Measurements from ENCODE around the gene GPR157.

The GPR157 gene, protein sequence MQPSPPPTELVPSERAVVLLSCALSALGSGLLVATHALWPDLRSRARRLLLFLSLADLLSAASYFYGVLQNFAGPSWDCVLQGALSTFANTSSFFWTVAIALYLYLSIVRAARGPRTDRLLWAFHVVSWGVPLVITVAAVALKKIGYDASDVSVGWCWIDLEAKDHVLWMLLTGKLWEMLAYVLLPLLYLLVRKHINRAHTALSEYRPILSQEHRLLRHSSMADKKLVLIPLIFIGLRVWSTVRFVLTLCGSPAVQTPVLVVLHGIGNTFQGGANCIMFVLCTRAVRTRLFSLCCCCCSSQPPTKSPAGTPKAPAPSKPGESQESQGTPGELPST

DNA sequence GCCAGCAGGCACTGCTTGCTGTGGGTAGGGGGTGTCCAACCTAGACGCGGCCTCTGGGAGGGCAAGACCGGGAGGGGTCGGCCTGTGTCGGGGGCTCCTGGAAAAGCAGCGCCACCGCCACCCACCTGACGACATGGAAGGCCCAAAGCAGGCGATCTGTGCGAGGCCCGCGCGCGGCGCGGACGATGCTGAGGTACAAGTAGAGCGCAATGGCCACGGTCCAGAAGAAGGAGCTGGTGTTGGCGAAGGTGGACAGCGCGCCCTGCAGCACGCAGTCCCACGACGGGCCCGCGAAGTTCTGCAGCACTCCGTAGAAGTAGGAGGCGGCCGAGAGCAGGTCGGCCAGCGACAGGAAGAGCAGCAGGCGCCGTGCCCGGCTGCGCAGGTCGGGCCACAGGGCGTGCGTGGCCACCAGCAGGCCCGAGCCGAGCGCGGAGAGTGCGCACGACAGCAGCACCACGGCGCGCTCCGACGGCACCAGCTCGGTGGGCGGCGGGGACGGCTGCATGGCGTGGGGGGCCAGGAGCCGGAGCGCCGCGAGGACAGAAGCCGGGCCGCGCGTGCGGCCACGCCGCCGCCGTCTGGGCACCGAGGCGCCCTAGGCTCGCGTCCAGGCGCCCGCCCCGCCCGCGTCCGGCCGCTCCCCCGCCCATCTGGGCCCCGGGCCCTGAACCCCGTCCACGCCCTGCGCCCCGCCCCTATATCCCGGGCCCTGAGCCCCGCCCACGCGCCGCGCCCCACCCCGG is at the start of gene GPR157:
TSS of gene GPR157 (minus strand) at position 583 of the 746 bp plus-strand sequence. CDS start at position 508, 75 bp downstream.
- no peaks in the 10 kb centered on the region for H3K9me3 Mint-ChIP-seq

DNA sequence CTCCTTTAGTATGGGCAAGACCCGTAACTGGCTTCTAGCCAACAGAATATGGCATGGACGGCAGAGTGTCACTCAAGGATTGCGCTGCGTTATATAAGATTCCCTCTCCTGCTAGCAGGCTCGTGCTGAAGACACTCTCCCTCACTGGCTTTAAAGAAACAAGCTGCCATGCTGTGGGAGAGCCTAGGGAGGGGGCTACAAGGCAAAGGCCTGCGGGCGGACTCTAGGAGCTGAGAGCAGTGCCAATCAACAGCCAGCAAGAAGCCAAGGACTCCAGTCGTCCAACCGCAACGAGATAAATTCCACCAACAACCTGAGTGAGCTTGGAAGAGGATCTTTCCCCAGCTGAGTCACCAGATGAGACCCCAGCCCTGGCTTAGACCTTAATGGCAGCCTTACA is 45.9 kb upstream of the GPR157 start:
- H3K27ac Mint-ChIP-seq, result no peak overlapping the region
- DNase-seq (ENCODE audit: low spot score), result no peak
- H3K4me1 Mint-ChIP-seq (ENCODE audit: low read depth), result peaks cover 4% of the 10 kb centered on the region
- no peaks in the 10 kb centered on the region for H3K9me3 Mint-ChIP-seq
- H3K4me3 Mint-ChIP-seq, result no peak overlapping the region
- no peaks in the 10 kb centered on the region for H3K27me3 Mint-ChIP-seq (ENCODE audit: low read depth)
- H3K36me3 Mint-ChIP-seq (ENCODE audit: low read depth), result peaks cover 12% of the 10 kb centered on the region

More for the DNA sequence above, at the start of gene GPR157:
- Mint-ChIP-seq H3K4me1 (ENCODE audit: low read depth) (peaks cover 21% of the 10 kb centered on the region), H3K27ac (peak within 1 kb of the TSS; percentile 86), H3K27me3 (ENCODE audit: low read depth) (peaks cover 13% of the 10 kb centered on the region), H3K4me3 (peak within 1 kb of the TSS; percentile 90), H3K36me3 (ENCODE audit: low read depth) (no peaks in the 10 kb centered on the region)
- DNase-seq (ENCODE audit: low spot score), result peak; percentile 75

DNA sequence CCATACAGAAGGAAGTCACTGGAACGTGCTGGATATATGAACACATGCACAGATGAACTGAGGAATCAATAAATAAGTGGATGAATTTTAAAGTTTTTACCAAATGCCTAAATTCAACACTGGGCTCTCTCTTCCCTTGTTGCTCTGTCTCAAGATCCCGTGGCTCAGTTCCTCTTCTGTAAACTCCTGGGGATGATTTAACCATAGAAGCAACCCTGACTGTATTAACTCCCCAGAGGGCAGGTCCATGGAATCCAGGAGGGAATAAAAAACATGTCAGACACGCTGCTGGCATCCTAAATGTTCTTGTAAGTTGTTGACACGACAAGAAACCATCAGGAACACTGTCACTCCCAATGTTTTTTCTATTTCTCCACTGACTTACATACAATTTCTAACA is 45.3 kb upstream of the GPR157 start:
- Mint-ChIP-seq H3K27me3 (ENCODE audit: low read depth) (no peaks in the 10 kb centered on the region), H3K27ac (no peak overlapping the region), H3K36me3 (ENCODE audit: low read depth) (peaks cover 13% of the 10 kb centered on the region), H3K4me3 (no peak overlapping the region), H3K4me1 (ENCODE audit: low read depth) (no peaks in the 10 kb centered on the region), H3K9me3 (no peaks in the 10 kb centered on the region)
- no peak for DNase-seq (ENCODE audit: low spot score)

DNA sequence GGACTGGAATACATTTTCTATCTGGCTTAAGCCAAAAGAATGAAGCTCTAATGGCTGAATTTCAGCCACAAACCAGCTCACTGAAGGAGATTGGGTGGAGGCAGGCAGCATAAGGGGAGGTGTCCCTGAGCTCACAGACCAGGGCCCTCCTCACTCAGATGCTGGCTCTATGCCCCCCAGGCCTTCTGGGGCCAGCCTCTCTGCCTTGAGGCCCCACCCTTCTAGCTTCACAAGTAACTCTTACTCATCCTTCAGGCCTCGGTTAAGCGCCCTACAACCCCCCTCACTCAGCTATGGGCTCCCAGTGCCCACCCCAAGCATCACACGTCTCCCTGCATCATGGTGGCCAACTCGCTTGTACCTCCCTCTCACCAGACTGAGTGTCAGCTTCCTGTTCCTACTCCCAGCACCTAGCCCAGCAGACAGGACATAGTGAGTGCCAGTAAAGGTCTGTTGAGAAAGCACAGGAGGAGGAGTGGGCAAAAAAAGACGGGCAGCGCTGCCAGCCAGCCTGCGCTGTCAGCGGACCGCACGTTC is 40.8 kb upstream of the GPR157 start:
- Mint-ChIP-seq H3K4me3 (no peak overlapping the region), H3K27ac (no peak overlapping the region), H3K4me1 (ENCODE audit: low read depth) (peaks cover 4% of the 10 kb centered on the region), H3K9me3 (no peaks in the 10 kb centered on the region), H3K27me3 (ENCODE audit: low read depth) (no peaks in the 10 kb centered on the region), H3K36me3 (ENCODE audit: low read depth) (peaks cover 6% of the 10 kb centered on the region)
- DNase-seq (ENCODE audit: low spot score), result no peak

DNA sequence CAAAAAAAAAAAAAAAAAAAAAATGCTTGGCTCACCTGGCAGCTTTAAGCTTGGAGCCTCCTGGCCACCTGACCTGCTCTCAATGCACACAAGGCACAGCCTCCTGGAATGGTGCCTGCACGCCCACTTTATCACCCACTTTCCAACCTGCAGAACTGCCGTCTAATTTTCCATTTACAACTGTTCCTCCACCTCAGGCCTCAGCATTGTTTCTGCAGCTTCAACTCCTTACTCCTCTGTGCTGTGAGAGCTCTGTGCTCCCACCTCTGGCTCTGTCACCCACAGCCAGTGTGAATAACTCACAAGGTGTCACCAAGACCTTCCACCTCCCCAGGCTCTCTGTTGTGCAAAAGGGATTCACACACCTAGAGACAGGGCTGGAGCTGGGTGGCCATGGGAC is 38.7 kb upstream of the GPR157 start:
- H3K4me3 Mint-ChIP-seq, result no peak overlapping the region
- peaks cover 17% of the 10 kb centered on the region for H3K4me1 Mint-ChIP-seq (ENCODE audit: low read depth)
- H3K27me3 Mint-ChIP-seq (ENCODE audit: low read depth), result no peaks in the 10 kb centered on the region
- no peak overlapping the region for H3K27ac Mint-ChIP-seq
- H3K36me3 Mint-ChIP-seq (ENCODE audit: low read depth), result peaks cover 6% of the 10 kb centered on the region
- DNase-seq (ENCODE audit: low spot score), result no peak
- H3K9me3 Mint-ChIP-seq, result no peaks in the 10 kb centered on the region

DNA sequence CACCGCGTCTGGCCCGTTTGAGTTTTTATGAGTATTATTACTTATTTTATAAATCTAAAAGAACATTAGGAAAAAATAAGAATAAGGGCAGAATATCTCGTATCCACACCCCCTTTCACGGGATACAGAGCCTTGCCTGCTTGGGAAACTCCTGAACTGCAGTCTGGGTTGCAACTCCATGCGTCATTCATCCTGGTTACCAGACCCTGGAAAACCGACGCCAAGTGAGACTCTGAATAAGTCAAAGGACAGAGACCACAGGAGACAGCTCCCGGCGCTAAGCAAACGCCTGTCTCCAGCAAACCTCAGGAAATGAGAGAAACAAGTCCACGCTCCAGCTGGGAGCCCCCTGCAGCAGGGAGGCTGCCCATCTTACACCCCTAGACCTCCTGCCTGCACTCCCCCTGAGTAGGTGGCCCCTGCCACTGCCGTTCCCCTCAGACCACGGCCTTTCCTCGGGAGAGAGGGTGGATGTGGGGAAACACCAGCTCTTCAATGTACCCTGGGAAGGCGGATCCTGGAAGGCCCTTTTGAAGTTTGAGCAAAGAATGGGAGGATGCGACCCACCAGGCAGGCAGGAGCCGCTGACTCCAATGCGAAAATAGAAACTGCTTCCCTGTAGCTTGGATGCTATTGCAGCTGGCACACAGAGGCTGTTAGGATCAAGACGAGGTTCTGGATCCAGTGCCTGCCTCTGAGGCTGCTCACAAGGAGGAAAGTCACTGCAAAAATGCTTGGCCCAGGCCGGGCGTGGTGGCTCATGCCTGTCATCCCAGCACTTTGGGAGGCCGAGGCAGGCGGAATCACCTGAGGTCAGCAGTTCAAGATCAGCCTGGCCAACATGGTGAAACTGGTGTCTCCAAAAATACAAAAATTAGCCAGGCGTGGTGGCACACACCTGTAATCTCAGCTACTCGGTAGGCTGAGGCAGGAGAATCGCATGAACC is 37.7 kb upstream of the GPR157 start:
- Mint-ChIP-seq H3K36me3 (ENCODE audit: low read depth) (peaks cover 8% of the 10 kb centered on the region), H3K27ac (no peak overlapping the region), H3K4me1 (ENCODE audit: low read depth) (peaks cover 17% of the 10 kb centered on the region), H3K27me3 (ENCODE audit: low read depth) (no peaks in the 10 kb centered on the region), H3K9me3 (no peaks in the 10 kb centered on the region), H3K4me3 (no peak overlapping the region)
- DNase-seq (ENCODE audit: low spot score), result no peak

DNA sequence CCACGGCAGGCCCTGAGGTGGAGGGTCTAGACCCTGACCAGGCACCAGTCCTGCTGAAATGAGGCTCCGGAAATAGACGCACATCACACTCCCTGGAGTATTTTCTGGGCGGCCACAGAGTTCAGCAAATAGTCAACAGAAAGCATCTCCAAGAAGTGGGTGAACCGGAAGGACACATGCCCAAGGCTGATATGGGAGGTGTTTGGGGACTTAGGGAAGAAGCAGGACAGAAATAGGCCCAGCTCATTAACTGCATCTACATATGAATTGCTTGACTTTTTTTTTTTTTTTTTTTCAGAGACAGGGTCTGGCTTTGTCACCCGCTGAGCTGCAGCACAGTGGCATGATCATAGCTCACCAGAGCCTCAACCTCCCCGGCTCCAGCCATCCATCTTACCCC is 36.5 kb upstream of the GPR157 start:
- no peak overlapping the region for H3K27ac Mint-ChIP-seq
- H3K36me3 Mint-ChIP-seq (ENCODE audit: low read depth), result peaks cover 8% of the 10 kb centered on the region
- no peaks in the 10 kb centered on the region for H3K9me3 Mint-ChIP-seq
- peaks cover 17% of the 10 kb centered on the region for H3K4me1 Mint-ChIP-seq (ENCODE audit: low read depth)
- H3K4me3 Mint-ChIP-seq, result no peak overlapping the region
- H3K27me3 Mint-ChIP-seq (ENCODE audit: low read depth), result no peaks in the 10 kb centered on the region
- no peak for DNase-seq (ENCODE audit: low spot score)

DNA sequence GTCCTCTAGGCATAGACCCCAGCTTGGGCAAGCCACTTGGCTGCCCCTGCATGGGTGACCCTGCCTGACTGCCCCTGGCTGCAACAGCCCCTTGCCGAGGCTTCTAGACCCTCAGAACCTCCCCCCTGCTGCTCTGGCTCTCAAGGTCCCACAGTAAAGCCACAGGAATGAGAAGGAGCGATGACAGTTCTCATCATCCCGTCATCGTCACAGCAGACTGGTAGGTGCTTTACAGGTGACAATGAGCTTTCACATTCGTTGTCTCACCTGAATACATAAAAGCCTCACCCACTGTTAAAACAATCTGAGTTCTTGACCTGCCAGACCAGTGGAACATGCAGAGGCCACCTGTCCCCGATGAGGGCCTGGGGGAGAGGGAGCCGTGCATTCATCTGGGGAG is 36.0 kb upstream of the GPR157 start:
- DNase-seq (ENCODE audit: low spot score), result no peak
- no peaks in the 10 kb centered on the region for H3K9me3 Mint-ChIP-seq
- no peak overlapping the region for H3K27ac Mint-ChIP-seq
- peaks cover 17% of the 10 kb centered on the region for H3K4me1 Mint-ChIP-seq (ENCODE audit: low read depth)
- H3K27me3 Mint-ChIP-seq (ENCODE audit: low read depth), result no peaks in the 10 kb centered on the region
- H3K36me3 Mint-ChIP-seq (ENCODE audit: low read depth), result peaks cover 7% of the 10 kb centered on the region
- H3K4me3 Mint-ChIP-seq, result no peak overlapping the region

DNA sequence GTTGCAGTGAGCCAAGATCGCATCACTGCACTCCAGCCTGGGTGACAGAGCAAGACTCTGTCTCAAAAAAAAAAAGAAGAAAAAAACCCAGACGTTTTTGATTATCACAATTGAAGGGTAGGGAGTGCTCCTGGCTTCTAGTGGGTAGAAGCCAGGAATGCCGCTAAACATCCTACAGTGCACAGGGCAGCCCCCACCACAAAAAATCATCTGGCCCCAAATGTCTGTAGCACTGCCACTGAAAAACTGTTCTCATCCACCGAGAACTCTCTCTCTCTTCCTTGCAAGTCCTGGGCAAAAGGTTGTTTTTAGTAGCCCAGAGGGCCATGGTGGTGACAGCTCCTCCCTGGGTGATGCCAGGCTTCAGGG is 35.6 kb upstream of the GPR157 start:
- H3K9me3 Mint-ChIP-seq, result no peaks in the 10 kb centered on the region
- no peak overlapping the region for H3K27ac Mint-ChIP-seq
- no peaks in the 10 kb centered on the region for H3K27me3 Mint-ChIP-seq (ENCODE audit: low read depth)
- H3K36me3 Mint-ChIP-seq (ENCODE audit: low read depth), result peaks cover 5% of the 10 kb centered on the region
- no peak overlapping the region for H3K4me3 Mint-ChIP-seq
- peaks cover 17% of the 10 kb centered on the region for H3K4me1 Mint-ChIP-seq (ENCODE audit: low read depth)
- no peak for DNase-seq (ENCODE audit: low spot score)

DNA sequence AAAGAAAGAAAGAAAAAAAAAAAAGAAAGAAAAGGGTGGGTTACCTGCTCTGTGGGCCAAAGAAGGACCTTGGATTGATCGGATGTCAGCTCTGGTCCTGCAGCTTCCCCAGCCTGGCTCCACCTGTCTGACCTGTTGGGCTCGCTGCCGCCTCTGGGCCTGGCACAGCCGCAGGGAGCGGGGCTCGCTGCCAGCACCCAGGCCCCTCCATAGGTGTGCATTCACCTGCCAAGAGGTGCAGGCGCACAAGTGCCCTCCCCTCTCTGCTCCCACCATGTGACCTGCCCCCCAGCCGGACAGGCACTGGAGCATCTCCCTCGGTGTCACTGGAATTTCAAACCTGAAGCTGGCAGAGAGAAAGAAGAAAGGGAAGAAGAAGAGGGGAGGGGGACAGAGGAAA is 33.1 kb upstream of the GPR157 start:
- Mint-ChIP-seq H3K4me3 (no peak overlapping the region), H3K27ac (peak overlapping the region; percentile 31), H3K36me3 (ENCODE audit: low read depth) (peaks cover 2% of the 10 kb centered on the region), H3K9me3 (no peaks in the 10 kb centered on the region), H3K4me1 (ENCODE audit: low read depth) (peaks cover 17% of the 10 kb centered on the region), H3K27me3 (ENCODE audit: low read depth) (no peaks in the 10 kb centered on the region)
- no peak for DNase-seq (ENCODE audit: low spot score)

DNA sequence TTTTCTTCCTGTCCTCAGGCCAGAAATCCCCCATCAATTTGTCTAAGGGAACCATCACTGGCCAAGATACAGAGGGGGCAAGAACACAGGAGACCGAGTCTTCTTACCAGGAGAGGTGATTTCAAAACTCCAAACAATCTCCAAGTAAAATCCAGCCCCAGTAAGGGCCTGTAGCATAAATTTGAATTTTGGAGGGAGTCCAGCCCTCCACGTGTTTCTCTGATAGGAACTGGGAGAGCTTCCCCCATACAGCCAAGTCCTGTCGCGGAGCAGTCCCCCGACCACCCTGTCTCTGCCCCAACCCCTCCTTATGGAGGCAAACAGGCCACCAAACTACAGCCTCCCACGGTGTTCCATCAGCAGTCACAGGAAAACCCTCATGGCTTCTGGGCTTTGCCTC is 32.4 kb upstream of the GPR157 start:
- Mint-ChIP-seq H3K27ac (no peak overlapping the region), H3K36me3 (ENCODE audit: low read depth) (peaks cover 2% of the 10 kb centered on the region), H3K4me1 (ENCODE audit: low read depth) (peaks cover 17% of the 10 kb centered on the region), H3K27me3 (ENCODE audit: low read depth) (no peaks in the 10 kb centered on the region), H3K4me3 (no peak overlapping the region), H3K9me3 (no peaks in the 10 kb centered on the region)
- no peak for DNase-seq (ENCODE audit: low spot score)

DNA sequence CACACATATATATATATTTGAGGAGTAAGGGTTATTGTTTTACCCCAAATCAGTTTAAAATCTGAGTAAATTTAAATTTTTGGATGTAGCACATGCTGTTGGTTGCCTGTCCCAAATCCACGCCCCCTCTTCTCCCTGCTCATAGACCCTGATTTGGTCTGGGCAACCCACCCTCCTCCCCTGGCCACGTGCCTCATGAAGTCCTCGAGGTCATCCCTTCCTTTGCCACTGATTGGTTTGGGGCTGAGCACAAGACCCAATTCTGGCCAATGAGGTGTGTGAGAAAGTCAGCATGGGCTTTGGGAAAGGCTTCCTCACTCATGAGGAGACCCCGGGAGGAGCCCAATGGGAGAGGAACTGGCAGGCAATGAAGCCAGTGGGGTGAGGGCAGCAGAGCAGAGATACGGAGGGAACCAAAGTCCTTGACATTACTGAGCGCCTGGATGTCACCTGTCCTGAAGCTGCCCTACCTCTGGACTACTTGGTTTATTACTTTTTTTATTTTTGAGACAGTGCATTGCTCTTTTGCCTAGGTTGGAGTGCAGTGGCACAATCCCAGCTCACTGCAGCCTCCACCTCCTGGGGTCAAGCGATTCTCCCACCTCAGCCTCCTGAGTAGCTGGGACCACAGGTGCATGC is 31.3 kb upstream of the GPR157 start:
- DNase-seq (ENCODE audit: low spot score), result no peak
- Mint-ChIP-seq H3K4me3 (no peak overlapping the region), H3K4me1 (ENCODE audit: low read depth) (peaks cover 17% of the 10 kb centered on the region), H3K36me3 (ENCODE audit: low read depth) (peaks cover 2% of the 10 kb centered on the region), H3K27me3 (ENCODE audit: low read depth) (no peaks in the 10 kb centered on the region), H3K9me3 (no peaks in the 10 kb centered on the region), H3K27ac (no peak overlapping the region)

DNA sequence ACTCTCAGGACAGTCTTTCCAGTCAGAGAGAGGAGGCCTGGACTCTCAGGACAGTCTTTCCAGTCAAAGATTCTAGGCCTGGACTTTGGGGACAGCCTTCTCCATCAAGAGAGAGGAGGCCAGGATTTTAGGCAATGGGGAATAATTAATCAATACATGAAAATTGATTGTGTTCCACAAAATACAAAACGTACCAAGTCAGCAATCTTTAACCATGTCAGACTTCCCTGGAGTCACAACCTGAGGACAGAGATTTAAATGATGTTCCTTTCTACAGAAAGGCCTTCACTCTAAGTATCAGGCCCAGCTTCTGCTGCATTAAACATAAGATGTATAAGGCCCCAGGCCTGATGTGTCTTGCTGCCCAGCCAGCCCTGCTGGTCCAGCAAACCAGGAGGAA is 27.0 kb upstream of the GPR157 start:
- H3K4me3 Mint-ChIP-seq, result no peak overlapping the region
- no peaks in the 10 kb centered on the region for H3K27me3 Mint-ChIP-seq (ENCODE audit: low read depth)
- no peaks in the 10 kb centered on the region for H3K9me3 Mint-ChIP-seq
- no peak for DNase-seq (ENCODE audit: low spot score)
- H3K4me1 Mint-ChIP-seq (ENCODE audit: low read depth), result no peaks in the 10 kb centered on the region
- no peaks in the 10 kb centered on the region for H3K36me3 Mint-ChIP-seq (ENCODE audit: low read depth)
- no peak overlapping the region for H3K27ac Mint-ChIP-seq

All from T-helper 2 cell treated with Interferon-gamma antibody and Interleukin-4, amounts not matched to agents 5 μg/mL and 100 μg/mL, for 36 hours (primary cell).